ENCODE data around the gene UBE2J2. TPM values are rescaled to one million over a fixed set of nuclear protein-coding genes. Genes with fewer than 3 reads are reported as not detected.

Gene UBE2J2
- total RNA-seq, 1 donor from 2014 or later: 56.7 TPM

DNA sequence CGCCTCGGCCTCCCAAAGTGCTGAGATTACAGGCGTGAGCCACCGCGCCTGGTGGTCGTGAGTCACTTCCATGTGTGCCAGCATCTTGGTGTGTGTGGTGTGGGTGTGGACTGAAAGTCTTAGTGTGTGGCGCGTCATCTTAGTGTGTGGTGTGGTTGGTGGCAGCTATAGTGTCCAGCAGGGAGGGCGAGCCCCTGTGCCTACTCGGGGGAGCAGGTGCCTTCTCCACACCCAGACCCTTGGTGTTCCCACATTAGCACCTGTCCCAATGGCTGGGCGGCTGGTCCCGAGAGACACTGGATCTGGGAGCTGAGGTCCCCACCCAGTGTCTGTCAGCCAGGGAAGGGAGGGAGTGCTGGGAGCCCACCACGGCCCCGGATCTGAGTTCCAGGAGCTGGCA lies 9.3 kb upstream of the UBE2J2 start:
- Histone ChIP-seq H3K4me3 (no peak overlapping the region), H3K36me3 (no peaks in the 10 kb centered on the region), H3K27me3 (no peaks in the 10 kb centered on the region), H3K4me1 (peaks cover 5% of the 10 kb centered on the region), H3K9me3 (no peaks in the 10 kb centered on the region), H3K27ac (no peak overlapping the region)
- TF ChIP-seq POLR2AphosphoS5 (IDR thresholded peaks at IDR 0.05; ENCODE audit: insufficient read depth in 1 of 2, low read depth in 1 of 2) (no peak), POLR2A (IDR thresholded peaks at IDR 0.05) (no peak)
- TF ChIP-seq, protein P1, sequence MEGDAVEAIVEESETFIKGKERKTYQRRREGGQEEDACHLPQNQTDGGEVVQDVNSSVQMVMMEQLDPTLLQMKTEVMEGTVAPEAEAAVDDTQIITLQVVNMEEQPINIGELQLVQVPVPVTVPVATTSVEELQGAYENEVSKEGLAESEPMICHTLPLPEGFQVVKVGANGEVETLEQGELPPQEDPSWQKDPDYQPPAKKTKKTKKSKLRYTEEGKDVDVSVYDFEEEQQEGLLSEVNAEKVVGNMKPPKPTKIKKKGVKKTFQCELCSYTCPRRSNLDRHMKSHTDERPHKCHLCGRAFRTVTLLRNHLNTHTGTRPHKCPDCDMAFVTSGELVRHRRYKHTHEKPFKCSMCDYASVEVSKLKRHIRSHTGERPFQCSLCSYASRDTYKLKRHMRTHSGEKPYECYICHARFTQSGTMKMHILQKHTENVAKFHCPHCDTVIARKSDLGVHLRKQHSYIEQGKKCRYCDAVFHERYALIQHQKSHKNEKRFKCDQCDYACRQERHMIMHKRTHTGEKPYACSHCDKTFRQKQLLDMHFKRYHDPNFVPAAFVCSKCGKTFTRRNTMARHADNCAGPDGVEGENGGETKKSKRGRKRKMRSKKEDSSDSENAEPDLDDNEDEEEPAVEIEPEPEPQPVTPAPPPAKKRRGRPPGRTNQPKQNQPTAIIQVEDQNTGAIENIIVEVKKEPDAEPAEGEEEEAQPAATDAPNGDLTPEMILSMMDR (IDR thresholded peaks at IDR 0.05): no peak
- no peak for DNase-seq (ENCODE audit: extremely low spot score in 2 of 2)
- intact Hi-C loops (cut with DNase I): no loop called here

- intact Hi-C loops (cut with DNase I): no loop called here
- no peak for DNase-seq (ENCODE audit: extremely low spot score in 2 of 2)
- Histone ChIP-seq H3K4me3 (no peak overlapping the region), H3K27ac (peak overlapping the region; percentile 61), H3K4me1 (peaks cover 5% of the 10 kb centered on the region), H3K9me3 (no peaks in the 10 kb centered on the region), H3K36me3 (no peaks in the 10 kb centered on the region), H3K27me3 (no peaks in the 10 kb centered on the region)
- peak in 1 of 2 donors; percentile 35 for TF ChIP-seq POLR2AphosphoS5 (IDR thresholded peaks at IDR 0.05; ENCODE audit: insufficient read depth in 1 of 2, low read depth in 1 of 2)
- no peak for TF ChIP-seq POLR2A (IDR thresholded peaks at IDR 0.05)
- TF ChIP-seq, protein P1 (IDR thresholded peaks at IDR 0.05): no peak
Measured at GRCh38 chr1:1281533-1282321, 8.1 kb upstream of the UBE2J2 start.

GRCh38 chr1:1280782-1281481 lies 7.3 kb upstream of the UBE2J2 start:
- Histone ChIP-seq H3K4me3 (no peak overlapping the region), H3K9me3 (no peaks in the 10 kb centered on the region), H3K27me3 (no peaks in the 10 kb centered on the region), H3K36me3 (no peaks in the 10 kb centered on the region), H3K4me1 (peaks cover 5% of the 10 kb centered on the region), H3K27ac (no peak overlapping the region)
- TF ChIP-seq, protein P1 (IDR thresholded peaks at IDR 0.05): no peak
- no peak for TF ChIP-seq POLR2A (IDR thresholded peaks at IDR 0.05)
- TF ChIP-seq POLR2AphosphoS5 (IDR thresholded peaks at IDR 0.05; ENCODE audit: insufficient read depth in 1 of 2, low read depth in 1 of 2): no peak
- no peak for DNase-seq (ENCODE audit: extremely low spot score in 2 of 2)
- intact Hi-C loops (cut with DNase I): no loop called here

- TF ChIP-seq POLR2AphosphoS5 (IDR thresholded peaks at IDR 0.05; ENCODE audit: insufficient read depth in 1 of 2, low read depth in 1 of 2): no peak
- TF ChIP-seq, protein P1 (IDR thresholded peaks at IDR 0.05): no peak
- TF ChIP-seq POLR2A (IDR thresholded peaks at IDR 0.05): no peak
- H3K4me3 ChIP-seq: no peak overlapping the region
- H3K36me3 ChIP-seq: no peaks in the 10 kb centered on the region
- H3K4me1 ChIP-seq: peaks cover 21% of the 10 kb centered on the region
- H3K9me3 ChIP-seq: no peaks in the 10 kb centered on the region
- no peaks in the 10 kb centered on the region for H3K27me3 ChIP-seq
- no peak for DNase-seq (ENCODE audit: extremely low spot score in 2 of 2)
- H3K27ac ChIP-seq: no peak overlapping the region
- intact Hi-C loops (cut with DNase I): no loop called here
Measured at GRCh38 chr1:1279028-1279427, 5.4 kb upstream of the UBE2J2 start.

DNA sequence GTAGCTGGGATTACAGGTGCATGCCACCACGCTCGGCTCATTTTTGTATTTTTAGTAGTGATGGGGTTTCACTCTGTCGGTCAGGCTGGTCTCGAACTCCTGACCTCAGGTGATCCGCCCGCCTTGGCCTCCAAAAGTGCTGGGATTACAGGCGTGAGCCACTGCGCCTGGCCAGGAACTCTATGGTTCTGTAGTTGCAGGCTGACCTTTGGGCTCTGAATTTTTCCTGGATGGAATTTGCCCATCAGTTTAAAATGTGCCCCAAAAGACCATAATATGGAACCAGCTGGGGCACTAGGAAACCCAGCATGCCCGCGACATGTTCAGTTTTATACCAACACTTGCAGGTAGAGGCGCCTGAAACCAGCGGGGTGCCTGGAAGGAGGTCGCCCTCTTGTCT lies 5.0 kb upstream of the UBE2J2 start:
- no peak overlapping the region for H3K27ac ChIP-seq
- DNase-seq (ENCODE audit: extremely low spot score in 2 of 2): no peak
- H3K36me3 ChIP-seq: no peaks in the 10 kb centered on the region
- intact Hi-C loops (cut with DNase I): no loop called here
- H3K4me1 ChIP-seq: peaks cover 21% of the 10 kb centered on the region
- H3K27me3 ChIP-seq: no peaks in the 10 kb centered on the region
- TF ChIP-seq, protein P1 (IDR thresholded peaks at IDR 0.05): no peak
- TF ChIP-seq POLR2AphosphoS5 (IDR thresholded peaks at IDR 0.05; ENCODE audit: insufficient read depth in 1 of 2, low read depth in 1 of 2) (no peak), POLR2A (IDR thresholded peaks at IDR 0.05) (no peak)
- no peak overlapping the region for H3K4me3 ChIP-seq
- no peaks in the 10 kb centered on the region for H3K9me3 ChIP-seq
